Mononuclear cell (primary cell): ENCODE data around the gene GNB3. TPM values are rescaled to one million over a fixed set of nuclear protein-coding genes. Genes with fewer than 3 reads are reported as not detected.
A peak's percentile ranks its signal among the peaks of the same experiment; 100 is the strongest.
"Not testable (repeated sequence)": the region's sequence is repeated elsewhere in the genome, so short reads cannot be mapped to it uniquely, and the experiment has no call there.

Source experiments
- H3K27me3 ChIP-seq: 2 replicates; pipeline ENCODE4 v1.6.0; 2011; ENCODE audit warnings: low read length, control low read depth; ENCODE audit not compliant: insufficient read depth
- H3K4me1 ChIP-seq: 2 replicates; pipeline ENCODE4 v1.5.1; 2011; ENCODE audit warnings: mild to moderate bottlenecking, low read length, control low read depth; ENCODE audit not compliant: insufficient read depth
- H3K4me3 ChIP-seq: 2 replicates; pipeline ENCODE4 v1.5.1; 2011; ENCODE audit warnings: mild to moderate bottlenecking, low read length, moderate library complexity
- H3K9me3 ChIP-seq: 2 replicates; pipeline ENCODE4 v1.5.1; 2011; ENCODE audit warnings: low read depth, mild to moderate bottlenecking, control low read depth, low read length
- total RNA-seq: library from RNA; depleted of rRNA; stranded (reverse); fragments of >200 nt; gene quantifications from one replicate; pipeline ENCODE4 v1.2.3, GENCODE V29; 2012

GNB3 gene
- total RNA-seq, 1 donor, result 0.21 TPM

GRCh38 chr12:6853626-6854025, 12.9 kb downstream of the GNB3 start:
- no peaks in the 10 kb centered on the region for H3K9me3 ChIP-seq
- no peak overlapping the region for H3K4me3 ChIP-seq

GRCh38 chr12:6854036-6854435, 13.3 kb downstream of the GNB3 start:
- Histone ChIP-seq H3K9me3 (no peaks in the 10 kb centered on the region), H3K4me3 (no peak overlapping the region), H3K27me3 (no peaks in the 10 kb centered on the region), H3K4me1 (peaks cover 39% of the 10 kb centered on the region)

More at GRCh38 chr12:6853626-6854025, 12.9 kb downstream of the GNB3 start:
- Histone ChIP-seq H3K4me1 (peaks cover 39% of the 10 kb centered on the region), H3K27me3 (no peaks in the 10 kb centered on the region)

GRCh38 chr12:6855322-6855721, 14.6 kb downstream of the GNB3 start:
- no peaks in the 10 kb centered on the region for H3K9me3 ChIP-seq
- peaks cover 27% of the 10 kb centered on the region for H3K4me1 ChIP-seq
- no peaks in the 10 kb centered on the region for H3K27me3 ChIP-seq
- H3K4me3 ChIP-seq, result no peak overlapping the region

- Histone ChIP-seq H3K4me3 (no peak overlapping the region), H3K9me3 (no peaks in the 10 kb centered on the region), H3K4me1 (peaks cover 7% of the 10 kb centered on the region), H3K27me3 (no peaks in the 10 kb centered on the region)
These were observed 18.1 kb downstream of the GNB3 start for GRCh38 chr12:6858799-6859198.

GRCh38 chr12:6860116-6860515, 19.4 kb downstream of the GNB3 start:
- Histone ChIP-seq H3K27me3 (no peaks in the 10 kb centered on the region), H3K9me3 (no peaks in the 10 kb centered on the region), H3K4me3 (no peak overlapping the region), H3K4me1 (no peaks in the 10 kb centered on the region)

GRCh38 chr12:6860942-6861341, 20.2 kb downstream of the GNB3 start:
- no peaks in the 10 kb centered on the region for H3K4me1 ChIP-seq
- no peaks in the 10 kb centered on the region for H3K9me3 ChIP-seq
- no peak overlapping the region for H3K4me3 ChIP-seq
- H3K27me3 ChIP-seq, result no peaks in the 10 kb centered on the region

GRCh38 chr12:6861391-6861790, 20.7 kb downstream of the GNB3 start:
- peaks cover 1% of the 10 kb centered on the region for H3K4me1 ChIP-seq
- no peaks in the 10 kb centered on the region for H3K27me3 ChIP-seq

GRCh38 chr12:6863033-6863432, 22.3 kb downstream of the GNB3 start:
- Histone ChIP-seq H3K4me1 (peaks cover 9% of the 10 kb centered on the region), H3K9me3 (no peaks in the 10 kb centered on the region), H3K27me3 (no peaks in the 10 kb centered on the region)

More at GRCh38 chr12:6861391-6861790, 20.7 kb downstream of the GNB3 start:
- H3K4me3 ChIP-seq, result no peak overlapping the region
- H3K9me3 ChIP-seq, result no peaks in the 10 kb centered on the region

GRCh38 chr12:6863586-6864321, 23.0 kb downstream of the GNB3 start:
- H3K4me3 ChIP-seq, result no peak overlapping the region
- H3K27me3 ChIP-seq, result no peaks in the 10 kb centered on the region
- H3K9me3 ChIP-seq, result no peaks in the 10 kb centered on the region
- H3K4me1 ChIP-seq, result peaks cover 16% of the 10 kb centered on the region

More at GRCh38 chr12:6863033-6863432, 22.3 kb downstream of the GNB3 start:
- H3K4me3 ChIP-seq, result no peak overlapping the region

GRCh38 chr12:6865307-6865706, 24.6 kb downstream of the GNB3 start:
- H3K27me3 ChIP-seq, H3K9me3 ChIP-seq, H3K4me3 ChIP-seq: not testable (repeated sequence)
- peaks cover 28% of the 10 kb centered on the region for H3K4me1 ChIP-seq

- H3K4me3 ChIP-seq, result peak overlapping the region; percentile 78
- H3K9me3 ChIP-seq, result no peaks in the 10 kb centered on the region
- peaks cover 37% of the 10 kb centered on the region for H3K4me1 ChIP-seq
- H3K27me3 ChIP-seq, result no peaks in the 10 kb centered on the region
These were observed 25.6 kb downstream of the GNB3 start for GRCh38 chr12:6866163-6866919.

GRCh38 chr12:6866920-6867412, 26.2 kb downstream of the GNB3 start:
- Histone ChIP-seq H3K27me3 (no peaks in the 10 kb centered on the region), H3K4me3 (peak overlapping the region; percentile 78), H3K4me1 (peaks cover 43% of the 10 kb centered on the region), H3K9me3 (no peaks in the 10 kb centered on the region)

- no peaks in the 10 kb centered on the region for H3K27me3 ChIP-seq
- peaks cover 48% of the 10 kb centered on the region for H3K4me1 ChIP-seq
- no peaks in the 10 kb centered on the region for H3K9me3 ChIP-seq
- H3K4me3 ChIP-seq, result peak within 1 kb of the TSS; percentile 78
These were observed 26.9 kb downstream of the GNB3 start, which contains the start of gene TPI1 for GRCh38 chr12:6867413-6868210. TPI1 (plus strand) TSS chr12:6867531; CDS start chr12:6867567, 36 bp downstream.

GRCh38 chr12:6868211-6869048, 27.7 kb downstream of the GNB3 start:
- H3K27me3 ChIP-seq, result no peaks in the 10 kb centered on the region
- H3K4me1 ChIP-seq, result peaks cover 48% of the 10 kb centered on the region
- peak overlapping the region; percentile 78 for H3K4me3 ChIP-seq
- H3K9me3 ChIP-seq, result no peaks in the 10 kb centered on the region
